Omental fat pad (tissue), 4 donors: ENCODE results near the gene C1QTNF9. TPM values are rescaled to one million over a fixed set of nuclear protein-coding genes. Genes with fewer than 3 reads are reported as not detected.

Source experiments
- ATAC-seq: fragments of 150-250 bp; one replicate; pipeline ENCODE4 v1.9.1; 2016; ENCODE audit warnings: mild to moderate bottlenecking, moderate library complexity; ENCODE audit not compliant: low FRiP score
- DNase-seq: peaks from one replicate; pipeline ENCODE4 v3.0.0-alpha.2; 2019; ENCODE audit warnings: low spot score
- CTCF ChIP-seq, 3 donors: fragments of 450-650 bp; IDR thresholded peaks; one replicate each; pipeline ENCODE4 v1.5.1; 2016 to 2017; ENCODE audit warnings: antibody characterized with exemption in 3 of 3, mild to moderate bottlenecking in 3 of 3, moderate library complexity in 2 of 3
- total RNA-seq, 4 donors: library from RNA; depleted of rRNA; stranded (reverse); fragments of >200 nt; gene quantifications; one replicate each; pipeline ENCODE4 v1.1.0, GENCODE V29; 2016

C1QTNF9 gene
- total RNA-seq, 4 donors from 2014 or later, result 0.48 to 0.79 (median 0.69) TPM; not detected in 1

- DNase-seq (no peak), ATAC-seq (no peak)
- no peak for TF ChIP-seq CTCF (IDR thresholded peaks at IDR 0.05)
Measured at GRCh38 chr13:24290280-24290932, 19.0 kb upstream of the C1QTNF9 start.

GRCh38 chr13:24292481-24292880 lies 16.9 kb upstream of the C1QTNF9 start:
- ATAC-seq, result no peak

GRCh38 chr13:24293746-24294145 lies 15.6 kb upstream of the C1QTNF9 start:
- ATAC-seq, result no peak
- no peak for DNase-seq
- TF ChIP-seq CTCF (IDR thresholded peaks at IDR 0.05), result no peak

More at GRCh38 chr13:24292481-24292880, 16.9 kb upstream of the C1QTNF9 start:
- no peak for DNase-seq
- TF ChIP-seq CTCF (IDR thresholded peaks at IDR 0.05), result no peak

- DNase-seq (no peak), ATAC-seq (no peak)
- no peak for TF ChIP-seq CTCF (IDR thresholded peaks at IDR 0.05)
Measured at GRCh38 chr13:24299488-24300114, 9.8 kb upstream of the C1QTNF9 start.

GRCh38 chr13:24301434-24301833 lies 7.9 kb upstream of the C1QTNF9 start:
- TF ChIP-seq CTCF (IDR thresholded peaks at IDR 0.05), result no peak

GRCh38 chr13:24301911-24302310 lies 7.5 kb upstream of the C1QTNF9 start:
- no peak for DNase-seq
- no peak for ATAC-seq
- no peak for TF ChIP-seq CTCF (IDR thresholded peaks at IDR 0.05)

More at GRCh38 chr13:24301434-24301833, 7.9 kb upstream of the C1QTNF9 start:
- DNase-seq, result no peak
- no peak for ATAC-seq

- ATAC-seq (no peak), DNase-seq (no peak)
- TF ChIP-seq CTCF (IDR thresholded peaks at IDR 0.05), result no peak
Measured at GRCh38 chr13:24304620-24305019, 4.8 kb upstream of the C1QTNF9 start.
